Neural progenitor cell (in vitro differentiated cells): ENCODE measurements around the gene THBS1.

Experiments used
- EZH2 ChIP-seq: fragments of 200-600 bp; sonication (generic); IDR thresholded peaks from 2 replicates; pipeline ENCODE4 v1.6.1; 2017; ENCODE audit warnings: antibody characterized with exemption, mild to moderate bottlenecking, moderate library complexity
- EZH2phosphoT487 ChIP-seq: fragments of 200-600 bp; sonication (generic); IDR thresholded peaks from 2 replicates; pipeline ENCODE4 v1.6.1; 2017; ENCODE audit warnings: antibody characterized with exemption
- TF ChIP-seq, protein P1 (sequence below): fragments of 200-600 bp; sonication (generic); IDR thresholded peaks from 2 replicates; pipeline ENCODE4 v1.5.1; 2017; ENCODE audit warnings: antibody characterized with exemption, mild to moderate bottlenecking

GRCh38 chr15:39591141-39591895 lies 10.4 kb downstream of the THBS1 start:
- TF ChIP-seq EZH2phosphoT487 (no peak), EZH2 (no peak)
- TF ChIP-seq, protein P1, sequence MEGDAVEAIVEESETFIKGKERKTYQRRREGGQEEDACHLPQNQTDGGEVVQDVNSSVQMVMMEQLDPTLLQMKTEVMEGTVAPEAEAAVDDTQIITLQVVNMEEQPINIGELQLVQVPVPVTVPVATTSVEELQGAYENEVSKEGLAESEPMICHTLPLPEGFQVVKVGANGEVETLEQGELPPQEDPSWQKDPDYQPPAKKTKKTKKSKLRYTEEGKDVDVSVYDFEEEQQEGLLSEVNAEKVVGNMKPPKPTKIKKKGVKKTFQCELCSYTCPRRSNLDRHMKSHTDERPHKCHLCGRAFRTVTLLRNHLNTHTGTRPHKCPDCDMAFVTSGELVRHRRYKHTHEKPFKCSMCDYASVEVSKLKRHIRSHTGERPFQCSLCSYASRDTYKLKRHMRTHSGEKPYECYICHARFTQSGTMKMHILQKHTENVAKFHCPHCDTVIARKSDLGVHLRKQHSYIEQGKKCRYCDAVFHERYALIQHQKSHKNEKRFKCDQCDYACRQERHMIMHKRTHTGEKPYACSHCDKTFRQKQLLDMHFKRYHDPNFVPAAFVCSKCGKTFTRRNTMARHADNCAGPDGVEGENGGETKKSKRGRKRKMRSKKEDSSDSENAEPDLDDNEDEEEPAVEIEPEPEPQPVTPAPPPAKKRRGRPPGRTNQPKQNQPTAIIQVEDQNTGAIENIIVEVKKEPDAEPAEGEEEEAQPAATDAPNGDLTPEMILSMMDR, result no peak
